Nephron (organoid): Measurements from ENCODE around the gene LSAMP.

Experiments used
- H3K27ac Mint-ChIP-seq, 3 experiments: 2 replicates each; pipeline ENCODE4 v1.8.0; 2020; ENCODE audit warnings: mixed read lengths in 3 of 3, mild to moderate bottlenecking in 2 of 3, moderate library complexity in 1 of 3
- H3K27me3 Mint-ChIP-seq: 2 replicates; pipeline ENCODE4 v1.8.0; 2021; ENCODE audit warnings: low read depth, mild to moderate bottlenecking, moderate library complexity, mixed read lengths
- H3K36me3 Mint-ChIP-seq: 2 replicates; pipeline ENCODE4 v1.8.0; 2020; ENCODE audit warnings: low read depth, mixed read lengths
- H3K4me1 Mint-ChIP-seq: 2 replicates; pipeline ENCODE4 v1.8.0; 2020; ENCODE audit warnings: mixed read lengths
- H3K4me3 Mint-ChIP-seq, 3 experiments: 2 replicates each; pipeline ENCODE4 v1.8.0; 2020; ENCODE audit warnings: mild to moderate bottlenecking in 3 of 3, mixed read lengths in 3 of 3, moderate library complexity in 2 of 3
- H3K9me3 Mint-ChIP-seq: 2 replicates; pipeline ENCODE4 v1.8.0; 2020; ENCODE audit warnings: mixed read lengths
- CTCF ChIP-seq, 3 experiments: fragments of 200-600 bp; sonication (generic); IDR thresholded peaks; one replicate each; pipeline ENCODE4 v1.5.0; 2021; ENCODE audit warnings: antibody characterized with exemption in 3 of 3; ENCODE audit not compliant: unreplicated experiment in 3 of 3

Gene LSAMP

GRCh38 chr3:116259984-116260383, 185.3 kb downstream of the LSAMP start:
- Mint-ChIP-seq H3K36me3 (no peaks in the 10 kb centered on the region), H3K27ac (no peak overlapping the region), H3K4me1 (peaks cover 12% of the 10 kb centered on the region), H3K27me3 (no peaks in the 10 kb centered on the region), H3K9me3 (no peaks in the 10 kb centered on the region), H3K4me3 (no peak overlapping the region)
- no peak for TF ChIP-seq CTCF (IDR thresholded peaks at IDR 0.05; ENCODE audit: unreplicated experiment in 3 of 3)

- H3K4me3 Mint-ChIP-seq, result no peak overlapping the region
- no peaks in the 10 kb centered on the region for H3K36me3 Mint-ChIP-seq
- no peaks in the 10 kb centered on the region for H3K9me3 Mint-ChIP-seq
- peaks cover 11% of the 10 kb centered on the region for H3K4me1 Mint-ChIP-seq
- H3K27ac Mint-ChIP-seq, result peak overlapping the region in 1 of 3 experiments; percentile 76
- TF ChIP-seq CTCF (IDR thresholded peaks at IDR 0.05; ENCODE audit: unreplicated experiment in 3 of 3), result no peak
- no peaks in the 10 kb centered on the region for H3K27me3 Mint-ChIP-seq
Observed at GRCh38 chr3:116256843-116257485, 188.3 kb downstream of the LSAMP start.

GRCh38 chr3:116254541-116254940, 190.7 kb downstream of the LSAMP start:
- Mint-ChIP-seq H3K27ac (no peak overlapping the region), H3K27me3 (no peaks in the 10 kb centered on the region), H3K9me3 (no peaks in the 10 kb centered on the region), H3K4me3 (no peak overlapping the region), H3K36me3 (no peaks in the 10 kb centered on the region), H3K4me1 (peaks cover 11% of the 10 kb centered on the region)
- TF ChIP-seq CTCF (IDR thresholded peaks at IDR 0.05; ENCODE audit: unreplicated experiment in 3 of 3), result no peak

GRCh38 chr3:116253511-116253910, 191.8 kb downstream of the LSAMP start:
- Mint-ChIP-seq H3K4me1 (peaks cover 11% of the 10 kb centered on the region), H3K36me3 (no peaks in the 10 kb centered on the region), H3K27ac (peak overlapping the region in 1 of 3 experiments; percentile 15), H3K27me3 (no peaks in the 10 kb centered on the region), H3K4me3 (no peak overlapping the region), H3K9me3 (no peaks in the 10 kb centered on the region)
- no peak for TF ChIP-seq CTCF (IDR thresholded peaks at IDR 0.05; ENCODE audit: unreplicated experiment in 3 of 3)

- no peak for TF ChIP-seq CTCF (IDR thresholded peaks at IDR 0.05; ENCODE audit: unreplicated experiment in 3 of 3)
- H3K27ac Mint-ChIP-seq, result peak overlapping the region in 2 of 3 experiments; percentile 12 to 19
- H3K4me1 Mint-ChIP-seq, result peaks cover 6% of the 10 kb centered on the region
- no peak overlapping the region for H3K4me3 Mint-ChIP-seq
- no peaks in the 10 kb centered on the region for H3K9me3 Mint-ChIP-seq
- H3K27me3 Mint-ChIP-seq, result peaks cover 4% of the 10 kb centered on the region
- H3K36me3 Mint-ChIP-seq, result no peaks in the 10 kb centered on the region
Observed at GRCh38 chr3:116247605-116248004, 197.7 kb downstream of the LSAMP start.

- H3K4me3 Mint-ChIP-seq, result no peak overlapping the region
- H3K27me3 Mint-ChIP-seq, result peaks cover 4% of the 10 kb centered on the region
- no peak overlapping the region for H3K27ac Mint-ChIP-seq
- no peaks in the 10 kb centered on the region for H3K9me3 Mint-ChIP-seq
- H3K4me1 Mint-ChIP-seq, result peaks cover 6% of the 10 kb centered on the region
- TF ChIP-seq CTCF (IDR thresholded peaks at IDR 0.05; ENCODE audit: unreplicated experiment in 3 of 3), result no peak
- no peaks in the 10 kb centered on the region for H3K36me3 Mint-ChIP-seq
Observed at GRCh38 chr3:116246406-116246980, 198.8 kb downstream of the LSAMP start.
